SHP77 treated with DMSO at 0.1 percent for 48 hours (cell line): ENCODE data around the gene PBXIP1.

Experiments used
- DNase-seq: peaks from one replicate; lab custom pipeline; 2025; lab: John Stamatoyannopoulos, UW

PBXIP1 gene

DNA sequence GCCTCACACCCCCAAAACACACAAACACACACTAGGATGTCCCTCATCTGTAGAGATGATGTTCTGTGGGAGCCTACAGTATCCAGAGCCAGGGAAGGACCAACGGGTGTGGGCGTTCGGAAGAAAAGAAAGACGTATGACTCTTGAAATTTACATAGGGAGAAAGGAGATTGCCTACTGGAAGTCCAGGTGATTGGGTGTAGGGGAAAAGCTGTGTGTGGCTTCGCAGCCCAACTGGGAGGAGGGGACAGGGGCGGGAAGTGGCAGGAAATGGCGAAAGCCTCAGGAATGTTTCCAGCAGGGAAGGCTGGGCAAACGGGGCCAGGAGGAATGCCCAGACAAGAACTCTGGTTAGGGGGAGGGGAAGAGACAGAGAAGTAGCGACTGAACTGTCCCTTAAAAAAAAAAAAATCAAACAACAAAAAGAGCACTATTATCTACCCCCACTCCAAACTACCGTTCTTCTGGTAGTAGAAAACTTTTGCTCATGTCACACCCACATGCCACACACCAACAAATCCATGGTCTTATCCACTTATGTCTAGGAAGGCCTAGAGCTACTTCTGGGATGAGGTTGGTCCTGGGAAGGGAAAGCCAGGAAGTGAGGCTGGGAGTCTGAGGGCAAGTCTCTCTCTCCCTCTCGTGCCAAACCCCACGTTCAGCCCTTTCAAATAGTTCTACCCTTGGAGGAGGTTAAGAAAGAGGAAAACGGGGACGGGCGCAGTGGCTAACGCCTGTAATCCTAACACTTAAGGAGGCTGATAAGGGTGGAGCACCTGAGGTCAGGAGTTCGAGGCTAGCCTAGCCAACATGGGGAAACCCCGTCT is 16.8 kb upstream of the PBXIP1 start:
- peak; percentile 36 for DNase-seq

DNA sequence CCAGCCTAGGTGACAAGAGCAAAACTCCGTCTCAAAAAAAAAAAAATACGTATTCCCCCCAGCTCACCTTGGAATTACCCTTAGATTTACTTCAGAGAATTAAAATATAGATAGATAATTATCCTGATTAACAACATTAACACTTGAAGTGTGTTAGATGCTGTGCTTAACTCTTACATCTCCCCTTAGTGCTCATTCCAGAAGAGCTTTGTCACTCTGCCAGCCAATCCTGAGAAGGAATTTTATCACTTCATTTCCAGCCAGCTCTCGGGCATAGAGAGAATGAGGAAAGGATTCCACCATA is 16.3 kb upstream of the PBXIP1 start:
- no peak for DNase-seq

DNA sequence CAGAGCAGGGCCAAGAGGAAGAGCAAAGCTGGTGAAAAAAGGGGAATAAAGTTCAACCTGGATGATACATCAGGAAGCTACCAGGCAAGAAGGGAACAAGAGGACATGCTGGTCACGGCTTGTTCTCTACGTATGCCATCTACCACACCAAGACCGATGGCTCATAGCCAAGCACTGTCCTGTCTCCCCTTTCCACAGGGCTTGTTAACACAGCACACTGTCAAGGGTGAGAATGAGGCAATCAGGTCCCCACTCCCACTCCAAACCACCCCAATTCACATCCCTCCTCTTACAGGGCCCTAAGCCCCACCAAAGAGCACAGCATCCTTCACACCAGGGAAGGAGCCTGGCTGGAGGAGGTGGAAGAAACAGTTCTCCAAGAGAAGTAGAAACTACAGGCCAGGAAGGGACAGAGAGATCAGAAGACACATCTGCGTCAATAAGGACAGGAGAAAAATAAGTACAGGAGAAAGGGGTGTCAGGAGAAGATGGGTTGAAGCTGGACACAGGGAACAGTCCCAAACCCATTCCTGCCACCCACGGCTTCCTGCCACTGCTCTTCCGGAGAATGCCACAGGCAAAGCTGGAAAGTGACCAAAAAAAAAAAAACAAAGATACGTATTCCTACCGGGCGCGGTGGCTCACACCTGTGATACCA is 15.6 kb upstream of the PBXIP1 start:
- DNase-seq, result peak; percentile 65

DNA sequence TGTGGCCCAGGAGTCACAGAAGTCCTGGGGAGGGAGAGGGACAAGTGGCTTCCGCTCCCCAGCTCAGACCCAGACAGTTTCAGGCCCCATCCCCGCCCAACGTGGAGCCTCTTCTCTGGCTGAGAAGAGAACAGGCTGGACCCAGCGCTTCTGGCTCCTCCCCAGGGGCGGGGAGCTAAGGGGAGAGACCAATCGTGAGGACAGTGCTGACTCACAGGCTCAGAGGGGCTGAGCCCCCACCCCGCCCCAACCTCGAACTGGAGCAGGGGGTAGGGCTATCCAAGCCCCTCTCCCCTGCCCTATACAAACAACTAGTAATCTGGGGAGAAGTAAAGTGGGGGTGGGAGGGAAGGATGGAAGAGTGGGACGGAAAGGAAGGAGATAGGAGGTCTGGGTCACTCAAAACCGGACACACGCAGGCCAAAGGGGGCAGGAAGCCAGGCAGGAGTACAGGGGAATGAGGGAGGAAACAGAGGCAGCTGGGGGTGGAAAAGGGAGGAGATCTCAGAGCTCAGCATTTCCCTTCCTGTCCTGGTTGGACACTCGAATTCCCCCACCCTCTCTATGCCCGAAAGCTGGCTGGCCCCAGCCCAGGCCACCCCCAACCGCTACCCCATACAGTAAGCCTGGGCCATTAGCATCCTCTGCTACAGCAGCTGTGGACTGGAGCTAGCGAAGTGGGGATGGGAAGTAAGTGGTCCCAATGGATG is 14.9 kb upstream of the PBXIP1 start, which contains the start of gene SHC1:
Gene SHC1, minus strand, starts transcription at position 117 of the 710 bp plus-strand sequence. CDS start 221 bp downstream, outside the sequence.
- DNase-seq, result peak; percentile 95

DNA sequence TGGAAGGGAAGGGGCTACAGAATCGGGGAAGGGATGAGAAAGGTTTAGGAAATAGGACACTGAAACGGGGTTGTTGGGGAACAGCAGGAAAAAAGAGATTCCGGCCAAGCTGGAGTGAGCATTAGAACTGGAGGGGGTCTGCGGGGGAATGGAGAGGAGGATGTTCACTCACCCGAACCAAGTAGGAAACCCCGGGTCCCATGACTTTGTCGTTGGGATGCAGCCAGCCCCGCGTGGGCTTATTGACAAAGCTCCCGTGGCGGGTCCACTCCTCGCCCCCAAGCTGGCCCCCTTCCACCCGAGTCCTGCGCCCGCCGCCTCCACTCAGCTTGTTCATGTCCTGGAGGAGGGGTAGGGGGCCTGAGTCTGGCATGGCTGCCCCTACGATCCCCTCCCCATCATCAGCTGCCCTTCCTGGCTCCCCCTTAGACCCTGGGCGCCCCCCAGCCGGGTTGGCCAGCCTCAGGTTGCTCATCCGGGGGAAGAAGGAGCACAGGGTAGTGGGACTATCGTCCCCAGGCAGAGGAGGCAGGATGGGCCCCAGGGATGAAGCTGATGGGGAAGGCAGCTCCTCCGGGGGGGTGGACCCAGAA is 14.1 kb upstream of the PBXIP1 start:
- DNase-seq, result no peak

DNA sequence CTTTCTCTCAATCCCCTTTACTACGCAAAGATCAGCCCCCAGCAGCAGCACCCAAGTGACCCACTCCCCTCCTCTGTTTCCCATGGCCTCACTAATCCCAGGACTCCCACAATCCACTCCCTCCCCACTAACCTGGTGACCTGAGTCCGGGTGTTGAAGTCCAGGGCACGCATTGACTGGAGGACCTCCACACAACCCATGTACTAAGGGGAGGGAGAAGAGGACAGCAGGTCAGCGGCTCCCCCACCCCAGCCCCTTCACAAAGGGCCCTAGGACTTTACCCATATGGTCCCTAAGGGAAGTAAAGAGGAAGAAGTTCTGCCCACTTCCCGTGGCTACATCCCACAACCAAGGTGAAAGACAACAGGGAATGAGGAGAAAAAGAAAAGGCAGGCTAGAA is 13.3 kb upstream of the PBXIP1 start:
- DNase-seq, result no peak

DNA sequence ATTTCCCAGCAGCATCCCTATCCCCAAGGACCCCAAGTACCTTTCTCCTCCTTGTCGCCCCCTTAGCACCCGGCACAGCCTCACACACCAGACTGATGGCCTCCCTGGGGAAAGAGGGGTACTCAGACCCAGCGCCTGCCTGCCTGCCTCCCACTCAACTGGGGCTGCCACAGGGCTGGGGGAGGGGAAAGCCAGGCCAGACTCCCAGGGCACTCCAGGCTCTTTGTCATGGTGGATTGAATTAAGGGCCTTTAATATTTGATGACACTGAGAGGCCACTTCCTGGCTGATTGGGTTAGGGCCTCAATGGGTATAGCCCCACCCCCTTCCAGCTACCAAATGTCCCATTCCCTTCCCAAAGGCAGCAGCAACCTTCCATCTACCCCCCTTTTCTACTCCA is 12.8 kb upstream of the PBXIP1 start:
- DNase-seq, result no peak

DNA sequence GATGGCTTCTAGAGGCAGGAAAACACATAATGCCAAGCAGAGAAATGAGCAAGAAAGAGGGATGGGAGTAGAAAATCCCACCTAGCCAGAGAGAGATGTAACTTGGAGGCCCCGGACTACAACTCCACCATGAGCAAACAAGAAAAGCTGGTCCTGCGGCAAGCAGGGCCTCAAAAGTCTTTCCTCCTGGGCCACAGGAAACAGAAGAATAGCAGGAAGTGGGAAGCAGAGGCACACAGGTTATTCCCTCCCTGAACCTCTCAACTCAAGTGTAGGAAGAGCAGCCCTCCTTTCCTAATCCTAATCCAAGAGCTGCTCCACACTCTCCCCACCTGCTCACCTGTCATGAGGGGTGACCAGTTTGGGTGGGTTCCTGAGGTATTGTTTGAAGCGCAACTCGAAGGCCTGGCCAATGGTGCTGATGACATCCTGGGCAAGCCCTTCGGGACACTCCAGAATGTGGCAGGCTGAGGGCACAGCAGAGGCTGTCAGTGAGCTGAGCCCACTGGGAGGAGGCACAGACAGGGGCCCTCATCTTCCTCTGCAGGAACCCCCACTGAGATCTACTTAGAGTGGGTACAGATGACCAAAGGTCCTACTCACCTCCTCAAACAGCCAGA is 11.5 kb upstream of the PBXIP1 start:
- no peak for DNase-seq

DNA sequence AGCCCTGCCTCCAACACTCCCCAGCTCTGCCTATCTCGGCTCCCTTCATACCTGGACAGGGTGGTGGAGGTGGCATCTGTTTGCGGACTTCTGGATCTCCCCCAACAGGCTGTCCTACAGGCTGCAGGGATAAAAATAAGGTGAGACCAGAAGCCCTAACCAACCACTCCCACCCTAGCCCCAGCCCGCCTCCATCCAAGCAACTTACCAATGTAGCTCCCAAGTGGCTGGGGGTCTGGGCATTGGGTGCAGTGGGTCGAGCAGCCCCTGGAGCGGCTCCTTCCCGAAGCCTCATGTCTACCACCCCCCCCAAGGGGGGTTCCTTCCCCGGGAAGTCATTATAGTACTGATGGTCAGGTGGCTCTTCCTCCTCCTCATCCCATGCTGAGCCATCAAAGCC is 10.2 kb upstream of the PBXIP1 start:
- DNase-seq, result no peak

DNA sequence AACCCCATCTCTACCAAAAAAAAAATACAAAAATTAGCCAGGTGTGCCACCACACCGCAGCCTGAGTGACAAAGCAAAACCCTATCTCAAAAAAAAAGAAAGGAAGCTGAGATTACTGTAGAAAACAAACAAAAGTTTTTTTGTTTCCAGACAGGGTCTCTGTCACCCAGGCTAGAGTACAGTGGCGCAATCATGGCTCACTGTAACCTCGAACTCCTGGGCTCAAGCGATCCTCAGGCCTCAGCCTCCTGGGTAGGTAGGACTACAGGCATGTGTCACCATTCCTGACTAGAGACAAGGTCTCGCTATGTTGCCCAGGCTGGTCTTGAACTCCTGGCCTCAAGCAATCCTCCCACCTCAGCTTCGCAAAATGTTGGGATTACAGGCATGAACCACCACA is 8.5 kb upstream of the PBXIP1 start:
- DNase-seq, result no peak

DNA sequence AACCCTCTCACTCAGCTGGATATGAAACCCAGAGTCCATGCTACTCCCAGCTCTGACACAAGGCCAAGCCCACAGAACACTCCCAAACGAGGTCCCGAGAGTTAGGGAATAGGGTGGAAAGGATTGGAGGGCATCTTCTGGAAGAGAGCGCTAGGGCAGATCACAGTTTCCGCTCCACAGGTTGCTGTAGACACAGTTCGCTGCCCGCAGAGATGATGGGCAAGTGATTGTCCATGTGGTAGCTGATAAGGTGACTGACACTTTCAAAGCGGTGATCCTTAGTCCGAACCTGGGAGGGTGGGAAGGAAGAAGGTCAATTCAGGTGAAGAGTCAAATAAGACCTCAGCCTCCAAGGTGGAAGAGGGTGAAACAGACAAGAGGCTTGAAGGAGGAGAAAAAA is 7.7 kb upstream of the PBXIP1 start:
- no peak for DNase-seq

DNA sequence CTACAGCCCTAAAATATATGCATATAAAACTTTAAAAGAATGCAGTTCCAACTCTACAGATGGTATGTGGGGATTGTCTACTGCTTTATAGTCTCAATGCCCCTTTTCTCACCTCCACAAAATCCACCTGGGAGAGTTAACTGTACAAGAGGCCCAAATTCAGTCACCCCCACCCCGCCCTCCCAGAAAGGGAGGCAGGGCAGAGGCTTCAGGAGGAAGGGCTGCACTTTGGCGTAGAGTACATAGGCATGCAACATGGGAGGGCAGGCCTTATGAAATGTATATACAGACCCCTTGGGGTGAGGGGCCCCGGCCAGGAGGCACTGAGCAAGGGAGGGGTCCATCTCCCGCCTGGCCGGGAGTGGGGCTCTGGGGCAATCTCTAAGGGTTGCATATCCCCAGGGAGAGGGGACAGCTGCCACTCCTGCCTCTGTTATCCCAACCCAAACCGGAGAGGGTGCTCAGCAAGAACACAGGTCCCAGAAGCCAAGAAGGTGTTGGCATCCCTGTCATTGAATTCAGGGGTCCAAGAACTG is 7.0 kb upstream of the PBXIP1 start:
- no peak for DNase-seq

DNA sequence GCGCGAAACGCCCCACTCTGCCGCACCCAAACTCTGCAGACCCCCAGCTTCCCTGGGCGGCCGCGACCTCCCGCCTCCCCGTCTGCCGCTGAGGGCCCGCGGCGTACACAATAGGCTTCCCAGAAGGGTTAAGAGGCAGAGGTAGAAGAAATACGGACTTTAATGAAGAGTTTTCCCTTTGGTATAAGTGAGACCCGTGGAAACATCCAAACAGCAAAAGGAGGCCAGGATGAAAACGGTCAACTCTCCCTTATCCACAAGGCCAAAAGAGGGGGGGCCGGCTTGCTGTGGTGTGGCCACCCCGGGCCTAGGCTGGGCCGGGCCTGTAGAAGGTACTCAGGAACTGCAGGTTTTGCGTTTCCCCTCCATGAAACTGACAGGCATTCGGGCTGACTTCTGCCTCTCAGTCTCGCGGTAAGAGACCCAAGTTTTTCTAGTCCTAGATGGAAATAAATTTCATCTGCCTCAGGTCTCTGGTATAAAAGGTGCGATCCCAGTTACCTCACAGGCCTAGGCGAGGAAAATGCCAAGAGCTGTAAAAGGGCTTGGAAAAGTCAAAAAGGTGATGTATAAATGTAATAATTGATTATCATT is 6.4 kb upstream of the PBXIP1 start:
- peak; percentile 59 for DNase-seq

DNA sequence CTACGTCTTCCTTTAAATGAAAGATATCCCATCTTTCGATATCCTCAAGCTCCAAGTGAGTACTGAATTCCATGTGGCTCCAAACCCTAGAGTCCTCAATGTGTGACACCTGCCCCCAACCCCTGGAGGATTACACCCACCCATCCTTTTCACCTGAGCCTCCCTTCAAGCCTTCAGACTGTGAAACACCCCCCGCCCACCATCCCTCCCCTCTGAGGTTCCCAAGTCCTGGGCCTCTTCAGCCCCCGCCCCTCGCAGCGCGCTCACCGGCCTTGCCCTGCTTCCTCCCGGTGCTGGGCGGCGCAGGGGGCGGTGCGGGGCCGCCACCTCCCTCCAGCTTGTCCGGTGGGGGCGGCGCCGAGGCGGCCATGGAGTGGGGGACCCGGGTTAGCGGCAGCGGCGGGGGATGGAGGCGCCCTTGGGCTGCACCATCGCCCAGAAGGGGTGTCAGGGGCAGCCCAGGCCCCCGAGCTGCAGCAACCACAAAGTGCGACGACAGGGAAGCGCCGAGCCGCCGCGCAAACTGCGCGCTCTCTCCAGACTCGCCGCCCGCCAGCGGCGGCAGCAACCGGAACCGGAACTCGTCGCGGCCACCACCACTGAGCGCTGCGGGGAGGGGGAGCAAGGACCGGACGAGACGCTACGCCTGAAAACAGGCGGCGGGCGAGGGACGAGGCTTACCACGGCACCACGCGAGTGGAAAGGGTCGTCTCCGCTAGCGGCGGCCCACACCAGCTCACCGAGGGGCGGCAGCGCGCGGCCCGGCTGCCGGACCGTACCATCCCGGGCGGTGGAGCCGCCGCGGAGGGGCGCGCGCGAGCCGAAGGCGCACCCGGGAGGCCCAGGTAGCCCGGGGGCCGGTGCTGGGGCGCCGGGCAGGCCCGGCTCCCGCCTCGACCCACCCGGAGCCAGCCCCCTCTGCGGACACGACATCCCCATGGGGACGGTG is 5.6 kb upstream of the PBXIP1 start, which contains the start of gene PYGO2:
Gene PYGO2, minus strand, starts transcription at position 576 of the 949 bp plus-strand sequence. Its CDS starts 206 bp downstream, at position 370.
- peak; percentile 88 for DNase-seq

DNA sequence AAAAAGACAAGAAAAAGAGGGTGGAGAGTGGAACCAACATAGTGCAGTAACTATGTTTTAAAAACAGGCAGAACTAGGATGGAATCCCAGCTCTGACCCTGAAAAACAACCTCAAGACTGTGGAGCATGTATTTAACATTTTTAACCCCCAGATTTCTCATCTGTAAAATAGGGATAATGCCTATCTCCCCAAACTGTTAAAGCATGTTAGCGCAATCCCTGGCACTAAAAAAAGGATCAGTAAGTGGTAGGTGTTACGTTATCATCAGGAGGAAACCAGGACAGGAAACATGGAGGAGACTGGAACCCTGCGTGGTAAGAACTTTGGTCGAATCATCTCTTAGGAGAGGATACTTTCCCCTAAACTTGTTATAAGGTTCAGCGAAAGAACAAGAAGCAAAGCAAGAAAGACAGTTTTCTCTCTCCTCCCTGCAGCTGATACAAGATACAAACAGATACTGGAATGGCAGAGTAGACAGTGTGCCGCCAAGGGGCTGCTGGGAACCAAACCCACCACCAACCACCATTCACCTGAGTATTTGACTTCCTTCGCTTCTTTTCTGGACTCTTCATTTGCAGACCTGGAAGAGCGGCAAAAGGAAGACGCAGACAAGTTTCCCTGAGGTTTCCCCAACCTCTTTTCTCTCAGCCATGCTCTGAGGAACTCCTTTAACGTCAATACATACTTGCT is 4.7 kb upstream of the PBXIP1 start:
- DNase-seq, result no peak

DNA sequence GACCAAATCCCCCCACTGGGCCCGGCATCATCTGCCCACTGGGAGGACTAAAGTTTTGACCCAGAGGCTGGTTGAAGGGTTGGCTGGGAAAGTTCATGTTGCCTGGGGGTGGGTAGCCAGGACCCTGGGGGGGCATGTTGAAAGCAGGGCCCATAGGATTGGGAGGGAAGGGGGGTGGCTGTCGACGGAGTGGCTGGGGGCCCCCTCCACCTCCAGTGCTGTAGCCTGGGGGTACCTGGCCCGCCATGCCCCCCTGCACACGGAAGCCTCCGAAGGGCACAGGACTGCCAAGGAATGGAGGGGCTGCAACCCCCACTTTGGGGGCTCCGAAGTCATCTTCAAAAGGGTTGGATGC is 3.5 kb upstream of the PBXIP1 start:
- DNase-seq, result no peak

DNA sequence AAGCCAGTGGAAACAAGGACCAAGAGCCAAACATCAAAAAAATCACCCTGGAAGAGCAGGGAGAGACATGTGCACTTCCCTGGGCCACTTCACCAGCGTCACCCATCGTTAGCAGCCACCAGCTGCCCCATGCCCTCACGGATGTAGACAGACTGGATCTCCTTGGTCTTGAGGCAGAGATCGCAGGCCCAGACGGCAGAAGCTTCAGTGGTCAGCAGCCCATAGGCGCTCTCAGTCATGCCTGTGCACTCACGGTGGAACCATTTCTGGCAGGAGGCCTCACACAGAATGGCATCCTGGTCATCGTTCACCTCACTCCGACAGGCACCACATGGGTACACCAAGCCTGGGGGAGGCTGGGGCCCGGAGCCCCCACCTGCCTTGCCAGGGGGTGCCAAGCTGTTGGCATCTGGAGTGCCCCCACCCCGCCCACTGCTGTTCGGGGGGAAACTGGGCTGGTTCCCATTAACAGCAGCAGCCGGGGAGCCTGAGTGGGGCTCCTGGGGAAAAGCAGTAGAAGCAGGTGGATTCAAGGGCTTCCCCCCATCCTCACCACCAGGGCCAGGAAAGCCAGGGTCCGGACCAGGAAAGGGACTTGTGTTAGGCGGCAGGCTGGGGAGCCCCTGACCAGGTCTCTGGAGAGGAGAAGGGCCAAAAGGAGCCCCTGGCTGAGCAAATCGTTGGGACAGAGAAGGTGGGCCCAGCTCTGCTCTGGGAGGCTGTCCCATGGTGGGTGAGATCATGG is 3.0 kb upstream of the PBXIP1 start:
- DNase-seq, result no peak

DNA sequence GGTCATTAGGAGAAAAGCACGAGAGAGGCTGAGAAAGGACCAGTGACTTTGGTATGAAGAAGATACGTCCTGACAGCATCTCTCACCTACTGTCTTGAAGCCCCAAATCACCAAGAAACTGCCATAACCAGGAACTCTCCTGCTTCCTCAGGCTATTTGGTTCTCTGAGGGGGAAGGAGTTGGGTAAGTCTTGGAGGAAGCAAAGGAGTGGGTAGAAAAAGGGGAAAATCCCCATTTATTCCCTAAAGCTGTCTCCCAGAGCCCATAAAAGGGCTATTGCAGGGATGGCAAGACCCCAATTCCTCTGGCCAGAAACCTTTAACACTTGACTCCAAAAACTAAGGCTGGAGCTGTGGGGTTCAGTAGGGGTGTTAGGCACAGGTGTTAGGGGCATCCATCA is 2.1 kb upstream of the PBXIP1 start:
- DNase-seq, result no peak

DNA sequence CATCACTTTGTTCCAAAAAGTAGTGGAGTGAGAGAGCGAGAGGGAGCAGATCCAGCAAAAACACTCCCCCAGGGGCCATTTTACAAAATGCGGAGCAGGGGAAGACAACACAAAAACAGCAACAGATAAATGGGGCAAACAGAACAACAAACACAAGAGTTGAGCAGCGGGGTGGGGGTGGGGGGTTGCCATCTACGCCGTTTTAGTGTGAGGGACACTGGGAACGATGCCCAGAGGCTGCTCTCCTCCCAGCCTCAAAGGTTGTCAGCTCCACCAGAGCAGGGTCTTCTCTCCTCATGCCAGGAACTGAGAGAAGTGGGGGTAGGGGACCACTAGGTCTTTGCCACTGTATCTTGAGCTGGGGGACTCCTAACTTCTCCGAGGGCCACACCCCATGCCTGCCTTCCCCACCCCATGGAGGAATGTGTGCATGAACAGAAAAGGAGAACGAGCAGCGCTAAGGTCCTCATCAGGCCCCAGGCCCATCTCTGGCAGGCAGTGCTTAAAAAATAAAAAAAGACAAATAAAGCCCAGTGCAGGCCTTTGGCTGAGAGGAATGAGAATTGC is 1.3 kb upstream of the PBXIP1 start:
- no peak for DNase-seq
